HG03520 (cell line): Measurements from ENCODE around the gene IRF2BP2.

Source experiments
- ATAC-seq: cut with Tn5 transposase; IDR thresholded peaks from one replicate; pipeline ENCODE4 v1.9.1; 2021; ENCODE audit warnings: mild to moderate bottlenecking, moderate library complexity; ENCODE audit not compliant: unreplicated experiment

Gene IRF2BP2

DNA sequence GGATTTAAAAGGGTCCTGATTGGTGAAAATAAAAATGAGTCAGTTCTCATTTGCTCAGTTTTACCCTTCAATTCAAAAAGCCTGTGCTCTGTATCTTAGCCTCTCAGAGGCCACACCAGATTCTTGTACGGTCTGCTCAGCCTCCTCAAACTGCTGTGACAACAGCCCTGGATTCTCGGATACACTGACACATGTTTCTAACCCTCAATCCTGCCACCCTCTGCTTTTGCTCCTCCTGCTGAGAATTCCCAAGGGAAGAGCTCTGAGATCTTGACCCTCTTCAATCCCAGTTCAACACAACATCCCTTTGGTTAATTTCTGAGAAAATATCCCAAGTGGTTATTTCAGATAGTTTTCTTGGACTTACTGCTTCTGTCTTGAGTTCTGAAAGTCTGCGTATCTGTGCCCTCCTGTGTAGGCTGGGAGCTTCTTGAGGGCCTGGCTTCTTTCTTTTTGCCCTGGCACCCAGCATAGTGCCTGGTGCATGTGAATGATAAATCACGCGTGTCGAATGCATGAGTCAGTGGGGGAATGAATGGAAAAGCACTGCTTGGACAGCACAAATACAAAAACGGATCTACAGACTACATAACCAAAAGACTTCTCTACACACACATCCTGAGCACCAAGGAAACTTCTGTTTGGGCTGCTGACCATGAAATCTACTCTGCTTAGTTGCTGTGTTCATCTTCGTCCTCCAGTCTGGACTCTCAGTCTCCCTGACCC lies 24.5 kb downstream of the IRF2BP2 start:
- no peak for ATAC-seq

DNA sequence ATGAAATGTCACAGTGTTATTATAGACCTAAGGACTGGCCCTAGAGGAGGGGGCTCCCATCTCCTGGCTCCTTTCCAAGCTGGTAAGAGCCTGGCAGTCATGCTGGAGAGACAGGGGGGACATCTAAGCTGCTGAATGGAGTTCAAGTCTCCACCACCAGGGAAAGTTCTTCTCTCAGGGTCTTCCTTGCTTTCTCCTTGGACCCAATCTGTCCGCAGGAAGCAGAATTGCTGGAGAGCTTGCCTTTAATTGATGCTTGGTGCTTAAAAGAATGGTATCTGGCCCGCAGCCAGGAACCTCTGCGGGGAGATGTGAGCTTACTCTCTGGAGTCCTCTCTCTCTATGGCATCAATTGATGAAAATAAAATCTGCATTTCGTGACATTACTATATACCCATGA lies 25.1 kb downstream of the IRF2BP2 start:
- ATAC-seq, result no peak

DNA sequence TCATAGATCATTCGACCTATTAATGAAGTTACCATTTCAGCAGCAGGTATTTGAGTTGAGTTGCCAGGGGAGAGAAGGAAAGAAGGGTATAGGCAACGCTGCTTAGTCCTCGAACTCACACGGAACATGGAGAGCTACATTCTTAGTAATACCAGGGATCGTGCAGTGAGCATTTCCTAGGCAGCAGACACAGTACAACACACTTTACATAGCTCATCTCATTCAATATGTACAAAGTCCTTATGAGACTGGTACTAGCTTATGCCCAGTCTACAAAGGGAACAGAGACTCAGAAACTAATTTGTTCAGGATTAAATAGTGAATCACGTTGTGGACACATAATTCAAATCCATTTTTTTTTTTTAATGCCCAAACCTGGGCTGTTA lies 25.6 kb downstream of the IRF2BP2 start:
- no peak for ATAC-seq

DNA sequence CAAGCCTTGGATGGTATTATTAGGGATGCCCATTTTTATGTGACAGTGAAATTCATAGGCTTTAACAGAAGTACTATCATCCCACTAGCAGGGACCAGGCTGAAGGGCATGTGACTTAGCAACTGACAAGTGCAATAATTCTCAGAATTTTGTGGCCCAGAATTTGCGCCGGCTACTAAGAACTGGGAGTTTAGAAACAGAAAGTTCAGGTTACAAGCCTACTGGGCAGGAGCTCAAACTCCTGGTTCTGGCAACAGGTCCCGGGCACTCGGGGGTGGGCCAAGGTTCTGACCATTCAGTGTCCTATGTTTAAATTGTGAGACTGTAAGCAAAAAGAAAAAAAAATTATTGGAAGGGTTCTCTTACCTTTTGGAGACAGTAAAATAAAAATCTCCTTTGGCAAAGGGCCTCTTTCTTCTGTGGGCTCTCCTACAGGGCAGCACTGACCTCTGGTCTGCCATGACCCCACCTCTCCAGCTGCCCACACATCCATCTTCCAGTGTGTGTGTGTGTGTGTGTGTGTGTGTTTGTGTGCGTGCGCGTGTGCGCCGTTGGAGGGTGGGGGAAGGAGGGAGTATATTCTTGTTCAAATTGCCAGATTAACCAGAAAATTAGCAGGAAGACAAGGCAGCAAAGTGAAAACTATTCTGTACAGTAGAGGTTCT lies 26.1 kb downstream of the IRF2BP2 start:
- ATAC-seq, result no peak

DNA sequence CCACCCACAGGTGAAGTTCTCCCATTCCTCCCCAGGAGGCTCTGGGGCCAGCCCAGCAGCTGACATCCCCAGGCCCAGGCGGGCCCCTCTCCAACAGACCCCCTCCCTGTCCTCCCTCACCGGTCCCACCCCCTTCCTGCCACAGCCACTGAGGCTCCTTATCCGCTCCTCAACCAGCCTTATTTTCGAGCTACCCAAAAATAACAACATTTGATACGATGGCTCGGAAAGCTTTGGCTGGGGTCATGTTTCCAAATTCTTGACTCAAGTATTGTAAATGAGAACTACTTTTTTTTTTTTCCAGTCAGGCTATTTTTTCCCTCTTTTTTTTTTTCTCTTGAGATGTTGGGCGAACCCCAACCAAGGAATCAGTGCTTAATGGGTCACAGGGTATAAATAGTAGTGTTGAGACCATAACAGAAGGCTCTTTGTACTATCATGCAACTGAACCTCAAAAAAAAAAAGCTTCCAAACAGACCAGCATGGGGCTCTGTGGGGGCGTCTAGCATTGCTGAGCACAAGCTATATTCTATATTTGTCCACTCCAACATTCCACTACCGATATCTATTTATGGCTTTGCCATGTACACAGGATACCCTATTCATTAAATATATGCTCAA lies 27.2 kb downstream of the IRF2BP2 start:
- ATAC-seq, result no peak

DNA sequence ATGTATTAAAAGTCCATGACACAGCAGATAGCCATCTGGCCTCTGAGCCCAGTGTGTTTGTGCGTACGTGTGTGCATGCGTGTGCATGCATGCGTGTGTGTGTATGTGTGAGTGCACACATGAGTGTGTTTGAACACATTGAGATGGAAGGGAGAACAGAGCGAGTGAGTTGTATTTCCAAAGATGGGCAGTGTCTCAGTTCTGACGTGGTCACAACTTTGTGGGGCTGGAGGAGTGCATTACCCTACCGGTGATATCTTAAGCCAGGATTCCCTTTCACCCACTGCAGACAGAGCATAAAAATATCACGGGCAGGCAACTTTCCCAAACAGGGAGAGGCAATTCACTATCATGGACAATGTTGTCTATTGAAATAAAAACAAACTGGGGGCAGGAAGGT lies 27.8 kb downstream of the IRF2BP2 start:
- ATAC-seq, result no peak

DNA sequence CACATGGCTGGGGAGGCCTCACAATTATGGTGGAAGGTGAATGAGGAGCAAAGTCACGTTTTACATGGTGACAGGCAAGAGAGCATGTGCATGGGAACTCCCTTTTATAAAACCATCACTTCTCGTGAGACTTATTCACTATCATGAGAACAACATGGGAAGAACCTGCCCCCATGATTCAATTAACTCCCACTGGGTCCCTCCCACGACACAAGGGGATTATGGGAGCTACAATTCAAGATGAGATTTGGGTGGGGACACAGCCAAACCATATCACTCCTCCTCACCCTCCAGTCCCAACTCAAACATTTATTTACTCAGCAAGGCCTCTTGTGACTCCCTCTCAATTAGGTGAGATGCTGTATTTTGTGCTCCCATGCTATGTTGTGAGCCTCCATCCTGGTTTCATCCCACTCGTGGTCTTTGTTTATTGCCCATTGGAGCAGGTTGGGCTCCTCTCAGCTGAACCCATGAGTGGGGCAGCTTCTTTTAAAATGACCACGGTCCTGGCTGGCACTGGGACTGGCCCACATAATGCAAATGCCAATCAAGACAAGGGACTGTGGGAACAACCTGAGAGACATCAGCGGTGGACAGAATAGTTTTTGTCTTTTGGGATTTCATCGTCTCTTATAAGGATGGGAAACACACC lies 28.8 kb downstream of the IRF2BP2 start:
- no peak for ATAC-seq

DNA sequence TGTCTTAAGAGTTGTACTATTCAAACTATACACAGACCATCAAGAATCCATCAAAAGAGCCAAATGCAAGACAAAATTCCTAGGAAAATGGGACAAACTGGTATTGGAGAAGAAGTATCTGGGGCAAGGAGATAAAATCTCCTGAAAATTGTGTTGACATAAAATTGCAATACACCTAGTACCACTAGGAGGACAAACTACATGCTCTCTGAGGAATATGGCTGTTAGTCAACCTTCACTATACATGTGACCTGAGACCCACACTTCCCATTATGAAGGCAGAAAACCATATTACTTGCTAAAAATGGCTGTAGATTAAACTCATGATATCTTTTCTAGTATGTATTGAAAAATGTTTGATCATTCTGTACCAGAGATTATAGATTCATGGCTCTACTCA lies 30.0 kb downstream of the IRF2BP2 start:
- ATAC-seq, result no peak

DNA sequence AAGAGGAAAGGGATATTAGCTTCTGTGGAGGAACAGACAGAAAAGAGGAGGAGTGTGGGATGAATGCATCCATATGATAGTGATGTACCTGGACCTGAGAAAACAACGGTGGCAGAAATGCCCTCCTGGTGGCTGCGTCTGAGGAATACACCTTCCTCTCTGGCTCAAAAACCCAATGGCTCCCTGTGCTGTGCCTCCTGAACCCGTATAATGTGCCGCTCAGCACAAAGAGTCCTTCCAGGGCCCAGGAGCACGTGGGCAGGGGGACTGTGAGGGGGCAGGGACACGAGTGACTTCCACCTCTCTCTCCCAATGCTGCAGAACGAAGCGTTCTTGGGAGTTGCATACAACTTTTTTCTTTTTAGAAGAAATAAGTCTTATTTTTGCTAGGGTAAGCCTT lies 31.2 kb downstream of the IRF2BP2 start:
- no peak for ATAC-seq

DNA sequence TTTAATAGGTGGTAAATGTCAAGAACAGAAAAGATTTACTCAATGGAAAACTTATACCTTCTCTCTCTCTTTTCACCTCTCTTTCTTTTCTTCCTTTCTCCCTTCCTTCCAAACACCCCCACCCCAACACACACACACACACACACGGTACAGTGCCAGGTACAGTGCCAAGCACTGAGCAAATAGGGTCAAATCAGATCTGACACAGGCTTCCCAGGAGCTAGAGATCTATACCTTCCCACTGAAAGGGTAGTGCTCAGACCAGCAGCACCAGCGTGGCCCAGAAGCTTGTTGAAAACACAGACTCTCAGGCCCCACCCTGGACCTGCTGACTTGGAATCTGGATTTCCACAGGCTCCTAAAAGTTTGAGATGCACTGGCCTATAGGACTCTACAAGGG lies 31.9 kb downstream of the IRF2BP2 start:
- ATAC-seq, result no peak

DNA sequence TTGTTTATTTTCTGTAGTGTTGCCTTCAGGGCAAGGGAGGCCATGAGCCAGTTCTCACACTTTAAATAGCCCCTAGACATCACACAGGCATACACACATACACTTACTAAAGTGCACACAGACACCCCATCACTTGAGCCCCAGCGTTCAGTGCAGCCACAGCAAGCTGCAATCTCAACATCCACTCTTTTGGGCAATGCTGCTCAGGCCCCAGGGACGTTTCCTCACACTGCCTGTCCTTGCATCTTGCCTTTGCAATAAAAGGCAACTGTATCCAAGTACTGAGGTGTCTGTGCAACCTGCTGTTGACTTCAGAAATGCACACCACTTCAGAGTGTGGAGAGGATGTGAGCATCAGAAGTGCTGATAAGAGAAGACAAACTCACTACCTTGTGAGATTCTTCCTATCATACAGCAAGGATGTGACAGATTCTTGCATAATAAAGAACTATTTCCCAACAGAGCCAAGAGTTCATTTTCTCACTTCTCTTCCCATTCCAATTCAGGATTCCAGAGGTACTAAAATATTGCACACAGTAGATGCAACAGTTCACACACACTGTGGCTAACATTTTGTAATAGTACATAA lies 36.2 kb downstream of the IRF2BP2 start:
- no peak for ATAC-seq

DNA sequence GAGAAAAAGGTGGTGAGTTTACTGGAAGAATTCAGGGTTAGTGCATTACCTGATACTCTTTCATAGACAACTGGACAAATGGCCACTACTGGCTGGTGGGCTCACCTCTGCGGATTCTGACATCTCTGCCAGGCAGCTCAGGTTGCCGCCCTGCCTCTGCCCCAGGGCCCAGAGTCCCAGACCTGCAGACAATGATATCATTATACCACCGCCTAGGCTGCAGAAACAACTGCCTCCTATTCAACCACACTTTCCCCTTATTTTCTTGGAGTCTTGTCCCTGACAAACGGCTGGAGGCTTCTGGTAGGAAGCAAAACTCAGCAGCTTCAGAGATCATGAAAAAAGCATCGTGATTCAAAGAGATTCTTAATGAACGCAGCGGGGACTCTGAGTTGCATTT lies 37.0 kb downstream of the IRF2BP2 start:
- ATAC-seq, result no peak

DNA sequence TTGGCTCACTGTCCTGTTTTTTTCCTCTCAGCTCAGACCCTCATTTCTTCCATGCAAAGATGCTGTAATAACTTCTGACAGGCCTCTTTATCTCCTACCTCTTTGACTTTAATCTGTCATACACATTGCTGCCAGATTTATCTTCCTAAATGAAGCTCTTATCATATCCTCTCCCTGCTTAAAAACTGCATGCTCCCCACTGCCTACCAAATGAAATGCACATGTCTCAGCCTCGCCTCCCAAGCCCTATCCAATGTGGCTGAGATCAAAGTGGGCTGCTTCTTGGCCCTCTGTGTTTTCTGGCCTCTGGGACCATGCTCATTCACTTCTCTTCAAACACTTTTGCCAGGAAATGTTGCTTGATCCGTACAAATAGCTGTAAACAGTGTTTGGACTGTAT lies 38.3 kb downstream of the IRF2BP2 start:
- ATAC-seq, result no peak

DNA sequence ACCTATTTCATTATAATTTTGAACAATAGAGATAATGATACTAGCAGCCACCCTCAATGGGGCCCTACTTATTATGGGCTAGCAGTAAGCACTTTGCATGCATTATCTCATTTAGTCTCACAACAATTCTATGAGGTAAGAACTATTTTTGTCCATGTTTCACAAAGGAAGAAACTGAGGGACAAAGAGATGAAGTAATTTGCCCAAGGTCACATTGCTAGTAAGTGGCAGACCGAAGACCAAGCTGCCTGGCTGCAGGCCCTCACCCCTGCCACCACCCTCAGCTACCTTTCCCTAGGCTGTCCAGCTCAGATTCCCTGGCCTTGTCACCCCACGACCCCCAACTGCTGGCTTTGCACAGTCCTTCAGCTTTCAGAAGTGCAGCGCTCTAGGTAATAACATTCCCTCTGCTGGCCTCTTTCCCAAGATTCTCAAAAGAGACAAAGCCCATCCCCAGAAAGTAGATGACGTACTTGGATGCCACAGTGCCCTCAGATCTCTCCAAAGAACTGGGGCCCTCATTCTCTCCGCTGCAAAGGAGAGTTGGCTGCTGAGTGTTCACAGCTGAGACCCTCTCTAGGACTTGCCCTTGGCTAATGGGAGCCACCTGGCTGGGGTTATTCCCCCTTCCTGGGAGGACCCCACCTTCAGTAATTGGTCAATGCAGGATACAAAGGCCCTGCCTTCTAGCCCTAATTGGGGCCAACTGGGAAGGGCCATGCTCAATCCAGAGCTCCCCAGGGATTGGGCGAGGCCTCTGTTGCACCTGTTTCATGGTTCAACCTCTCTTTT lies 39.5 kb downstream of the IRF2BP2 start:
- no peak for ATAC-seq

DNA sequence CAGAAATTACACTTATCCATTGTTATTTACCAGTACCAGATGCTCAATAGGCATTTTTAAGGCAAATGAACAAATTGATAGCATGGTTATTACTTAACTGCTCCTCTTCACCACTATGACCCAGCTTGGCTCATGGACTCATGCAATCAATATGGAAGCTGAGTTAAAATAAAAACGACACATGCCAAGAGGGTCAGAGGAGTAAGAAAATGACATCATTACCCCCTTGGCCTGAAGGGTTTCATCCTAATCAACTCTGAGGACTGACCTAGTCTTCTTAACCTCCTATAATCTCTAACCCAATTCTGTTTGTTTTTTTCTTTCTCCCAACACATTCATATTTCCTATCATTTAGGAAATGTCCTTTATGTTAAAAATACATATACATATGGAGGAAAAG lies 41.6 kb downstream of the IRF2BP2 start:
- ATAC-seq, result no peak

DNA sequence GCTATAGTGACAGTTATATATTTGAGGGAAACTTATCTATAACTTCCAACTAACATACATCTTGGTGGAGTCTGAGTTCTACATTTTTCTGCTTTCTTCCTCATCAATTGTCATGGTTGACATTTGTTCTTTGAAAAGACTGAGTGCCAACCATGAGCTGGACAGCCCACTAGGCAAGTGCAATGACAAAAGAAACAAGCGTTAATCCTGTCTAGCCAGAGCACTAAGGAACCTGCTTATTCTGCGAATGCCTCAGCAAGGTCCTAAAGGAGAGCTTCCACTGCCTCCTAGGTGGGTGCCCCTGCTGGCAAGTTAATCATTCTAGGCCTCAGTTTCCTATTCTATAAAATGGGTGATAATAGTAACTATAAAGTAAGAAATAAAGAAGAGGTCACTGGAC lies 44.8 kb downstream of the IRF2BP2 start:
- ATAC-seq, result no peak

DNA sequence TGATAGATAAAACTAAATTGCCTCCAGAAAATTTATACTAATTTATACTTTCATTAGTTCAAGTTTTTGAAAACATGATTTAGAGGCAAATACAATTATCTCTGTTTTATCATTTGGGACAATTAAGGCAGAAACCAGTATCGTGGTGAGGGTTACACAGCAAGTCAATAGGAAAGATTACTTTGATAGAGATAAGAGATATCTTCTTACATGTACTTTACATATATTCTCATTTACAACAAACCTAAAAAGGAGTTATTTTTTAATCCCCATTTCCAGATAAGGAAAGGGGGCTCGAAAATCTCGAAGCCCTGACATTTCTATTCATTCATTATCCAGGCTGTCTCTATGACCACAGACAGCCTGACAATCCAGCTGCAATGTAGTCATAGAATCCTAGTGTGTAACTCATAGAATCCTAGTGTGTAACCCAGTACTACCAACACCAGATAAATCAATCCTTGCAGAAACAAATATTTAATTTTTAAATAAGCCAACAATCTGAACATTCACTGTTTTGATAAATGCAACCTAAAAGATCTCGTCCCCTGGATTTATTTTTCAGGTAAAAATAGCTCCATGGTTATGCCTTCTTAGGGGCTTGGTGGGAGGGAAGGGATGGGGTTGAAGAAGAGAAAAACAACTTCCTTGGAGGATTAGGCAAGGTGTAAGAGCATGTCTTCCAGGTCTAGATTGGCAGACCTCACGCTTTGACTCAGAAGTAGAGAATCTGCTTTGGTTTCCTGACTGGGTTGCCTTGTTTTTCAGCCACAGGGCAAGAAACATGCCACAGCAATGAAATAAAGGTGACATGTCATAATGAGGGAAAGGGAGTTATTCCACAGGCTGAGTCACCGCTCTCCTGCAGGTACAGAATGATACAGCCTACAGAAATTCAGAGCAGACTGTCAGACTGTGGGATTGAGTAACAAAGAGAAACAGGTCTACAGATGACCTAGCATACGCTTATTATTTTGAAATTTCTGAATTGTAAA lies 45.6 kb downstream of the IRF2BP2 start:
- no peak for ATAC-seq

DNA sequence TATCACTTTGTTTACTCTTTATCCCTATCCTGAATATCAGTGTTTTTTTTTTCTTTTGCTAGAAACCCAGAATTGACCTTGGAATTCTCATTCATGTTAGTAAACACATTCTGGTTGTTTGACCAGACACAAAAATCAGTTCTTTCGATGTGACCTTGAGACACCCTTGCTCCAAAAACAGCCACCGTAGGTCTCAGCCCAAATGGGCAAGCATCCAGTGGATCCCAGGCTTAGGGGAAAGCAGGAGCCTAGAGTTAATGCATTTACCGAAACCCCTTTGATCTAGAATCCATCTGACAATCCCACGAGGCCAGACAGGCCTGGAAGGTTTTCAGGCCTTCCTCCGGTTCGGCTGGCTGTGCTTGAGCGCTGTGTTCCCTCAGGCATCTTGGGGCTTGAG lies 47.6 kb downstream of the IRF2BP2 start:
- ATAC-seq, result no peak

DNA sequence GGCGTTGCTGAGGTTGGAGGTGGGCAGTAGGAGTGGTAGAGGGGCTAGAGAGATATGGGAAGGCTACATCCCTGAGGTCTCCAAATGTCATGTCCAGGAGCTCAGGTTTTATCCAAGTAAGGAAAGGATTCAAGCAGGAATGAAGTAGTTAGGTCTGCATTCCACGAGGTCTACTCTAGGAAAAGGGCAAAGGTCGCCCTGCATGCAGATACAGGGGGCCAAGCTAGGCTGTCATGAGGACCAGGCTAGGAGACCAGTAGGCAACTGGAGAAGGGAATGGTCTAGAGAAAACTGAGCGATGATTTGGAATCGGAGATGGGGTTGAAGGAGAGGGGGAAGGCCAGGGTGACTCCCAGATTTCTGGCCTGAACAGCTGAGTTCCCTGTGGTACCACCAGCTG lies 48.7 kb downstream of the IRF2BP2 start:
- ATAC-seq, result no peak
